C4-2B (cell line): Measurements from ENCODE around the gene B3GALT4.

Experiments
- H3K27ac ChIP-seq: fragments of 450-650 bp; 2 replicates; pipeline ENCODE4 v1.5.1; 2017
- ZFX ChIP-seq: fragments of 450-650 bp; IDR thresholded peaks from 2 replicates; pipeline ENCODE4 v1.6.1; 2017
- TF ChIP-seq, protein P1 (sequence below): fragments of 450-650 bp; conservative IDR thresholded peaks from 2 replicates; pipeline ENCODE4 v1.5.1; 2017; ENCODE audit warnings: mild to moderate bottlenecking

The B3GALT4 gene

GRCh38 chr6:33272275-33273128 is 4.4 kb upstream of the B3GALT4 start:
- TF ChIP-seq, protein P1, sequence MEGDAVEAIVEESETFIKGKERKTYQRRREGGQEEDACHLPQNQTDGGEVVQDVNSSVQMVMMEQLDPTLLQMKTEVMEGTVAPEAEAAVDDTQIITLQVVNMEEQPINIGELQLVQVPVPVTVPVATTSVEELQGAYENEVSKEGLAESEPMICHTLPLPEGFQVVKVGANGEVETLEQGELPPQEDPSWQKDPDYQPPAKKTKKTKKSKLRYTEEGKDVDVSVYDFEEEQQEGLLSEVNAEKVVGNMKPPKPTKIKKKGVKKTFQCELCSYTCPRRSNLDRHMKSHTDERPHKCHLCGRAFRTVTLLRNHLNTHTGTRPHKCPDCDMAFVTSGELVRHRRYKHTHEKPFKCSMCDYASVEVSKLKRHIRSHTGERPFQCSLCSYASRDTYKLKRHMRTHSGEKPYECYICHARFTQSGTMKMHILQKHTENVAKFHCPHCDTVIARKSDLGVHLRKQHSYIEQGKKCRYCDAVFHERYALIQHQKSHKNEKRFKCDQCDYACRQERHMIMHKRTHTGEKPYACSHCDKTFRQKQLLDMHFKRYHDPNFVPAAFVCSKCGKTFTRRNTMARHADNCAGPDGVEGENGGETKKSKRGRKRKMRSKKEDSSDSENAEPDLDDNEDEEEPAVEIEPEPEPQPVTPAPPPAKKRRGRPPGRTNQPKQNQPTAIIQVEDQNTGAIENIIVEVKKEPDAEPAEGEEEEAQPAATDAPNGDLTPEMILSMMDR, result no peak
- TF ChIP-seq ZFX, result peak; percentile 60

GRCh38 chr6:33273129-33273923 is 3.6 kb upstream of the B3GALT4 start:
- peak overlapping the region; percentile 97 for H3K27ac ChIP-seq
- TF ChIP-seq, protein P1, result no peak
- no peak for TF ChIP-seq ZFX

More at GRCh38 chr6:33272275-33273128, 4.4 kb upstream of the B3GALT4 start:
- H3K27ac ChIP-seq, result peak overlapping the region; percentile 97

GRCh38 chr6:33273924-33274902 is 2.7 kb upstream of the B3GALT4 start:
- peak overlapping the region; percentile 97 for H3K27ac ChIP-seq
- TF ChIP-seq ZFX, result no peak
- TF ChIP-seq, protein P1, result no peak

GRCh38 chr6:33275795-33276580 is 935 bp upstream of the B3GALT4 start:
- peak overlapping the region; percentile 97 for H3K27ac ChIP-seq

DNA sequence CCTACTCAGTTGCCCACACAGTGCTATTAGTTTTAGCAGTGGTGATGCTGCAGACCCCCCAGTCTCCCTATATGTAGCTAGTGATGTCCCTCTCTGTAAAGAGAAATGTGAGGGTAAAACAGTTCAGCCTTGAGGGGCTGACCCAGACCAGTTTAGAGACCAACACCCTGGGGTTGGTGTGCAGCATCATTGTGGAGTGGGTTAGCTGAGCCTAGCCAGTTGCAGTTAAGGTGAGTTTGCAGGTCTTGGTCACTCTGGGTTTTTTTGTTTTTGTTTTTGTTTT is 401 bp upstream of the B3GALT4 start:
- peak overlapping the region; percentile 97 for H3K27ac ChIP-seq
- TF ChIP-seq, protein P1, result no peak
- no peak for TF ChIP-seq ZFX

GRCh38 chr6:33277663-33278391 is 904 bp downstream of the B3GALT4 start:
- peak overlapping the region; percentile 97 for H3K27ac ChIP-seq
- TF ChIP-seq ZFX, result no peak
- TF ChIP-seq, protein P1, result 0 out of 2 replicates have a peak, but pooled peaks have one; percentile 0
